ENCODE measurements around the gene LIPC. TPM values are rescaled to one million over a fixed set of nuclear protein-coding genes. Genes with fewer than 3 reads are reported as not detected.

The LIPC gene
- total and polyA plus RNA-seq, 2 of the 4 experiments (the other 2 are of a cell fraction): 0.07 TPM; not detected in 1

GRCh38 chr15:58416963-58417362 is 14.8 kb upstream of the LIPC start:
- dilution Hi-C loops (cut with HindIII; ENCODE audit: low sequenced_read_pairs, unreplicated experiment): no loop called here
- CTCF ChIA-PET: interaction anchor here (0.8 kb wide), 1 partner anchor 47 kb away, joined by 4 read pairs; no protein-coding TSS in a partner anchor
- Histone ChIP-seq H3K23ac (ENCODE audit: low read depth, low read length) (no peak overlapping the region), H4K8ac (ENCODE audit: low read depth in 2 of 2, low read length in 2 of 2) (no peak overlapping the region), H3K14ac (replicated peaks; ENCODE audit: low read depth, low read length) (no peak overlapping the region), H3K4ac (ENCODE audit: low read depth, low read length) (no peak overlapping the region), H4K5ac (ENCODE audit: low read depth, low read length) (no peak overlapping the region), H3K27me3 (ENCODE audit: control insufficient read depth, insufficient read depth, low read length) (no peaks in the 10 kb centered on the region), H3K4me1 (ENCODE audit: control insufficient read depth, insufficient read depth, low read length) (no peaks in the 10 kb centered on the region), H3K9me3 (ENCODE audit: control insufficient read depth, insufficient read depth, low read length) (no peaks in the 10 kb centered on the region), H2BK20ac (ENCODE audit: low read depth, low read length) (no peak overlapping the region), H3K27ac (ENCODE audit: insufficient read depth, low read length) (no peak overlapping the region), H3K4me3 (ENCODE audit: insufficient read depth, low read depth, low read length) (no peak overlapping the region), H3K4me2 (ENCODE audit: low read depth, low read length) (no peak overlapping the region), H3K9ac (ENCODE audit: low read depth, low read length) (no peak overlapping the region), H3K9me1 (ENCODE audit: insufficient read depth, low read length) (0 out of 2 replicates have a peak, but pooled peaks cover 5% of the 10 kb centered on the region), H2AK9ac (replicated peaks; ENCODE audit: low read depth, low read length, poor library complexity) (no peak overlapping the region), H2AFZ (replicated peaks; ENCODE audit: low read length, poor library complexity) (no peak overlapping the region), H2BK5ac (ENCODE audit: low read depth, low read length, poor library complexity, severe bottlenecking) (no peak overlapping the region), H4K91ac (ENCODE audit: insufficient read depth, low read depth, low read length) (no peak overlapping the region), H3K18ac (ENCODE audit: low read depth, low read length) (no peak overlapping the region), H3K56ac (ENCODE audit: extremely low read depth, insufficient read depth, low read length) (no peak overlapping the region), H3K79me1 (ENCODE audit: low read depth in 1 of 2, low read length in 2 of 2) (no peaks in the 10 kb centered on the region), H2BK120ac (ENCODE audit: low read depth, low read length) (no peak overlapping the region), H2BK15ac (ENCODE audit: low read depth, low read length) (no peak overlapping the region), H2AK5ac (ENCODE audit: low read depth, low read length) (no peak overlapping the region), H3K36me3 (ENCODE audit: control insufficient read depth, insufficient read depth, low read length) (no peaks in the 10 kb centered on the region), H4K20me1 (ENCODE audit: insufficient read depth, low read length) (no peaks in the 10 kb centered on the region)
- in situ Hi-C loops (cut with MboI; ENCODE audit: low sequenced_read_pairs): no loop called here
- intact Hi-C loops (cut with micrococcal nuclease): no loop called here
- WGBS, 2 experiments (ENCODE audit: extremely low coverage in 2 of 2, insufficient read length in 1 of 2): no CpG with 5 or more reads among the region's 5 CpGs
- BruUV-seq (replicated peaks): no TSS peak
- DNase-seq: no peak
- POLR2A ChIA-PET (ENCODE audit: unreplicated experiment): no interaction called here
- ATAC-seq (ENCODE audit: low read depth): no peak
- no peak for TF ChIP-seq FOS (IDR thresholded peaks at IDR 0.05; ENCODE audit: low read depth, low read length)
- no peak for TF ChIP-seq CTCF (conservative IDR thresholded peaks at IDR 0.05; ENCODE audit: low read depth, low read length)
- no peak for TF ChIP-seq SMC3 (IDR thresholded peaks at IDR 0.05; ENCODE audit: low read depth, low read length)
- TF ChIP-seq POLR2A (IDR thresholded peaks at IDR 0.05; ENCODE audit: low read depth, low read length): no peak
- TF ChIP-seq RCOR1 (IDR thresholded peaks at IDR 0.05; ENCODE audit: insufficient replicate concordance, low read length): no peak
- TF ChIP-seq RAD21 (IDR thresholded peaks at IDR 0.05; ENCODE audit: low read length): no peak
- no peak for TF ChIP-seq ELK1 (IDR thresholded peaks at IDR 0.05; ENCODE audit: borderline replicate concordance, low read depth, low read length)
- no peak for TF ChIP-seq RFX5 (IDR thresholded peaks at IDR 0.05; ENCODE audit: low read depth, low read length)
- no peak for TF ChIP-seq CEBPB (IDR thresholded peaks at IDR 0.05; ENCODE audit: low read depth, low read length)
- TF ChIP-seq USF2 (IDR thresholded peaks at IDR 0.05; ENCODE audit: low read depth, low read length): no peak
- no peak for TF ChIP-seq MXI1 (IDR thresholded peaks at IDR 0.05; ENCODE audit: borderline replicate concordance, low read depth, low read length)
- TF ChIP-seq NFE2L2 (IDR thresholded peaks at IDR 0.05; ENCODE audit: low read depth, low read length): no peak
- no peak for TF ChIP-seq BHLHE40 (IDR thresholded peaks at IDR 0.05; ENCODE audit: low read depth, low read length)

Measured in IMR-90 (cell line).